Measurements from ENCODE around the gene PCDHGB1. TPM values are rescaled to one million over a fixed set of nuclear protein-coding genes. Genes with fewer than 3 reads are reported as not detected.
A peak's percentile ranks its signal among the peaks of the same experiment; 100 is the strongest.
"Not testable (repeated sequence)": the region's sequence is repeated elsewhere in the genome, so short reads cannot be mapped to it uniquely, and the experiment has no call there.

Gene PCDHGB1
- total RNA-seq, 4 donors from 2014 or later, result 2.0 to 9.5 (median 4.2) TPM

DNA sequence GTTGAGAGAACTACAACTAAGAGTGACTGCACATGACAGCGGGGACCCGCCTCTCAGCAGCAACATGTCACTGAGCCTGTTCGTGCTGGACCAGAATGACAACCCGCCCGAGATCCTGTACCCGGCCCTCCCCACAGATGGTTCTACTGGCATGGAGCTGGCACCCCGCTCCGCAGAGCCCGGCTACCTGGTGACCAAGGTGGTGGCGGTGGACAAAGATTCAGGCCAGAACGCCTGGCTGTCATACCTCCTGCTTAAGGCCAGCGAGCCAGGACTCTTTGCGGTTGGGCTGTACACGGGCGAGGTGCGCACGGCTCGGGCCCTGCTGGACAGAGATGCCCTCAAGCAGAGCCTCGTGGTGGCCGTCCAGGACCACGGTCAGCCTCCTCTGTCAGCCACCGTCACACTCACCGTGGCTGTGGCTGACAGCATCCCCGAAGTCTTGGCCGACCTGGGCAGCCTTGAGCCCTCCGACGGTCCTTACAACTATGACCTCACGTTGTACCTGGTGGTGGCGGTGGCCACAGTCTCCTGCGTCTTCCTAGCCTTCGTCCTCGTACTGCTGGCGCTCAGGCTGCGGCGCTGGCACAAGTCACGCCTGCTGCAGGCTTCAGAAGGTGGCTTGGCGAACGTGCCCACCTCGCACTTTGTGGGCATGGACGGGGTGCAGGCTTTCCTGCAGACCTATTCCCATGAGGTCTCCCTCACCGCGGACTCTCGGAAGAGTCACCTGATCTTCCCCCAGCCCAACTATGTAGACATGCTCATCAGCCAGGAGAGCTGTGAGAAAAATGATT lies 34.8 kb downstream of the PCDHGB1 start:
- no peak overlapping the region for H3K4me3 ChIP-seq
- no peak overlapping the region for H3K27ac ChIP-seq
- peaks cover 2 to 97% (median 7%) of the 10 kb centered on the region in 3 donors for H3K9me3 ChIP-seq
- ATAC-seq, result no peak
- WGBS, 2 donors (ENCODE audit: low coverage in 1 of 2), result 33% methylated on average over 12 of the region's 43 CpGs; no CpG with 5 or more reads in 1 of the 2 donors
- TF ChIP-seq POLR2AphosphoS5 (IDR thresholded peaks at IDR 0.05) (no peak), EP300 (IDR thresholded peaks at IDR 0.05) (no peak), POLR2A (IDR thresholded peaks at IDR 0.05) (no peak)
- TF ChIP-seq, protein P1, sequence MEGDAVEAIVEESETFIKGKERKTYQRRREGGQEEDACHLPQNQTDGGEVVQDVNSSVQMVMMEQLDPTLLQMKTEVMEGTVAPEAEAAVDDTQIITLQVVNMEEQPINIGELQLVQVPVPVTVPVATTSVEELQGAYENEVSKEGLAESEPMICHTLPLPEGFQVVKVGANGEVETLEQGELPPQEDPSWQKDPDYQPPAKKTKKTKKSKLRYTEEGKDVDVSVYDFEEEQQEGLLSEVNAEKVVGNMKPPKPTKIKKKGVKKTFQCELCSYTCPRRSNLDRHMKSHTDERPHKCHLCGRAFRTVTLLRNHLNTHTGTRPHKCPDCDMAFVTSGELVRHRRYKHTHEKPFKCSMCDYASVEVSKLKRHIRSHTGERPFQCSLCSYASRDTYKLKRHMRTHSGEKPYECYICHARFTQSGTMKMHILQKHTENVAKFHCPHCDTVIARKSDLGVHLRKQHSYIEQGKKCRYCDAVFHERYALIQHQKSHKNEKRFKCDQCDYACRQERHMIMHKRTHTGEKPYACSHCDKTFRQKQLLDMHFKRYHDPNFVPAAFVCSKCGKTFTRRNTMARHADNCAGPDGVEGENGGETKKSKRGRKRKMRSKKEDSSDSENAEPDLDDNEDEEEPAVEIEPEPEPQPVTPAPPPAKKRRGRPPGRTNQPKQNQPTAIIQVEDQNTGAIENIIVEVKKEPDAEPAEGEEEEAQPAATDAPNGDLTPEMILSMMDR (IDR thresholded peaks at IDR 0.05), result no peak
- H3K36me3 ChIP-seq, result peaks cover 0 to 12% of the 10 kb centered on the region in 2 donors
- no peaks in the 10 kb centered on the region for H3K27me3 ChIP-seq
- no peaks in the 10 kb centered on the region for H3K4me1 ChIP-seq

DNA sequence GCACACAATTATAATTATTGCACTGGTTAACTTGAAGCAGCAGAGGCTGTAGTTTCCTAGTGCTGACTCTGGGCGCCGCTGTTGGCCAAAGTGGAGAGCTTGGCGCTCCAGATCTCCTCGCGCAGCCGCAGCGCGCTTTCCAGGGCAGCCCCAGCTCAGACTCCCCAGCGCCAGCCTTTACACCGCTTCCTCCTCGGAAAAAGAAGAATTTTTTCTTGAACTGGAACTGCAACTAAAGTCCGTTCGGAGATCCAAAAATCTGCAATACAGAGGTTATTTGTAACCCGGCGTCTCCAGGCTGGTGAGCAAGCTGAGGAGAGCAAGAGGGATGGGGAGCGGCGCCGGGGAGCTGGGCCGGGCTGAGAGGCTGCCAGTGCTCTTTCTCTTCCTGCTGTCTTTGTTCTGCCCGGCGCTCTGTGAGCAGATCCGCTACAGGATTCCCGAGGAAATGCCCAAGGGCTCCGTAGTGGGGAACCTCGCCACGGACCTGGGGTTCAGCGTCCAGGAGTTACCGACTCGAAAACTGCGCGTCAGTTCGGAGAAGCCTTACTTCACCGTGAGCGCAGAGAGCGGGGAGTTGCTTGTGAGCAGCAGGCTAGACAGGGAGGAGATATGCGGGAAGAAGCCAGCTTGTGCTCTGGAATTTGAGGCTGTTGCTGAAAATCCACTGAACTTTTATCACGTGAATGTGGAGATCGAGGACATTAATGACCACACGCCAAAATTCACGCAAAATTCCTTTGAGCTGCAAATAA lies 37.8 kb downstream of the PCDHGB1 start, which contains the start of gene PCDHGB4:
PCDHGB4 (plus strand) TSS at position 142 of the 755 bp plus-strand sequence; CDS start at position 329, 187 bp downstream.
- not testable (repeated sequence) for H3K4me1 ChIP-seq, ATAC-seq, H3K27me3 ChIP-seq, H3K27ac ChIP-seq
- Histone ChIP-seq H3K9me3 (peaks cover 2 to 99% (median 8%) of the 10 kb centered on the region in 3 donors), H3K36me3 (peaks cover 0 to 14% of the 10 kb centered on the region in 2 donors), H3K4me3 (peak within 1 kb of the TSS in 1 of 2 donors; percentile 16)
- TF ChIP-seq, protein P1 (IDR thresholded peaks at IDR 0.05), result peak in 1 of 4 experiments; percentile 29
- WGBS, 2 donors (ENCODE audit: low coverage in 1 of 2), result 11% methylated on average over 3 of the region's 40 CpGs; no CpG with 5 or more reads in 1 of the 2 donors

DNA sequence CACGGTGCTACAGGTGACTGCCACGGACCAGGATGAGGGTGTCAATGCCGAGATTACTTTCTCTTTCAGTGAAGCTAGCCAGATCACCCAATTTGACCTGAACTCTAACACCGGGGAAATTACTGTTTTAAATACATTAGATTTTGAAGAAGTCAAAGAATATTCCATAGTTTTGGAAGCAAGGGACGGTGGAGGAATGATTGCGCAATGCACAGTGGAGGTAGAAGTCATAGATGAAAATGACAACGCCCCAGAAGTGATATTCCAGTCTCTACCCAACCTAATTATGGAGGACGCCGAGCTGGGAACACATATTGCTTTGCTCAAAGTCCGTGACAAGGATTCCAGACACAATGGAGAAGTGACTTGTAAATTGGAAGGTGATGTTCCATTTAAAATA lies 38.8 kb downstream of the PCDHGB1 start:
- Histone ChIP-seq H3K9me3 (peaks cover 2 to 99% (median 7%) of the 10 kb centered on the region in 3 donors), H3K27me3 (no peaks in the 10 kb centered on the region), H3K4me1 (no peaks in the 10 kb centered on the region), H3K4me3 (no peak overlapping the region), H3K27ac (no peak overlapping the region), H3K36me3 (peaks cover 0 to 18% of the 10 kb centered on the region in 2 donors)
- ATAC-seq, result no peak
- 18 to 51% methylated on average over 6 to 9 of the region's 10 CpGs for WGBS, 2 donors (ENCODE audit: low coverage in 1 of 2)
- TF ChIP-seq EP300 (IDR thresholded peaks at IDR 0.05), result no peak
- TF ChIP-seq, protein P1 (IDR thresholded peaks at IDR 0.05), result no peak
- TF ChIP-seq POLR2AphosphoS5 (IDR thresholded peaks at IDR 0.05), result no peak

DNA sequence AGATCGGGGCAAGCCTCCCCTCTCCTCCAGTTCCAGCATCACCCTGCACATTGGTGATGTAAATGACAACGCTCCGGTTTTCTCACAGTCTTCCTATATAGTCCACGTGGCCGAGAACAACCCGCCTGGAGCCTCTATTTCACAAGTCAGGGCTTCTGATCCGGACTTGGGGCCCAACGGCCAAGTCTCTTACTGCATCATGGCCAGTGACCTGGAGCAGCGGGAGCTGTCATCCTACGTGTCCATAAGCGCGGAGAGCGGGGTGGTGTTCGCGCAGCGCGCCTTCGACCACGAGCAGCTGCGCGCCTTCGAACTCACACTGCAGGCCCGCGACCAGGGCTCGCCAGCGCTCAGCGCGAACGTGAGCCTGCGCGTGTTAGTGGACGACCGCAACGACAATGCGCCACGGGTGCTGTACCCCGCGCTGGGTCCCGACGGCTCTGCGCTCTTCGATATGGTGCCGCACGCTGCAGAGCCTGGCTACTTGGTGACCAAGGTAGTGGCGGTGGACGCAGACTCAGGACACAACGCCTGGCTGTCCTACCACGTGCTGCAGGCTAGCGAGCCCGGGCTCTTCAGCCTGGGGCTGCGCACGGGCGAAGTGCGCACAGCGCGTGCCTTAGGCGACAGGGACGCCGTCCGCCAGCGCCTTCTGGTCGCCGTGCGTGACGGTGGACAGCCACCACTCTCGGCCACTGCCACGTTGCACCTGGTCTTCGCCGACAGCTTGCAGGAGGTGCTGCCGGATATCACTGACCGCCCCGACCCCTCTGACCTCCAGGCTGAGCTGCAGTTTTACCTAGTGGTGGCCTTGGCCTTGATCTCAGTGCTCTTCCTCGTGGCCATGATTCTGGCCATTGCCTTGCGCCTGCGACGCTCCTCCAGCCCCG lies 39.5 kb downstream of the PCDHGB1 start:
- no peak overlapping the region for H3K4me3 ChIP-seq
- ATAC-seq, result no peak
- peaks cover 0 to 18% of the 10 kb centered on the region in 2 donors for H3K36me3 ChIP-seq
- H3K9me3 ChIP-seq, result peaks cover 2 to 99% (median 6%) of the 10 kb centered on the region in 3 donors
- WGBS, 2 donors (ENCODE audit: low coverage in 1 of 2), result 10 to 31% methylated on average over 2 to 7 of the region's 77 CpGs
- H3K27me3 ChIP-seq, result no peaks in the 10 kb centered on the region
- no peak overlapping the region for H3K27ac ChIP-seq
- TF ChIP-seq POLR2AphosphoS5 (IDR thresholded peaks at IDR 0.05) (no peak), POLR2A (IDR thresholded peaks at IDR 0.05) (no peak), EP300 (IDR thresholded peaks at IDR 0.05) (no peak)
- TF ChIP-seq, protein P1 (IDR thresholded peaks at IDR 0.05), result no peak
- no peaks in the 10 kb centered on the region for H3K4me1 ChIP-seq
